ENCODE results near the gene CTTNBP2. TPM values are rescaled to one million over a fixed set of nuclear protein-coding genes. Genes with fewer than 3 reads are reported as not detected.

Gene CTTNBP2
- total and polyA plus RNA-seq, 8 donors, result 3.0 to 22.2 (median 19.2) TPM

GRCh38 chr7:117762055-117762454, 111.2 kb downstream of the CTTNBP2 start:
- no peak for DNase-seq
- H3K27ac ChIP-seq, result no peak overlapping the region
- H3K4me1 ChIP-seq, result no peaks in the 10 kb centered on the region
- intact Hi-C loops (cut with DNase I), result no loop called here
- no peaks in the 10 kb centered on the region for H3K27me3 ChIP-seq
- H3K36me3 ChIP-seq, result no peaks in the 10 kb centered on the region
- TF ChIP-seq CTCF (IDR thresholded peaks at IDR 0.05), result no peak
- no peaks in the 10 kb centered on the region for H3K9me3 ChIP-seq
- H3K4me3 ChIP-seq, result no peak overlapping the region
- no peak for ATAC-seq

DNA sequence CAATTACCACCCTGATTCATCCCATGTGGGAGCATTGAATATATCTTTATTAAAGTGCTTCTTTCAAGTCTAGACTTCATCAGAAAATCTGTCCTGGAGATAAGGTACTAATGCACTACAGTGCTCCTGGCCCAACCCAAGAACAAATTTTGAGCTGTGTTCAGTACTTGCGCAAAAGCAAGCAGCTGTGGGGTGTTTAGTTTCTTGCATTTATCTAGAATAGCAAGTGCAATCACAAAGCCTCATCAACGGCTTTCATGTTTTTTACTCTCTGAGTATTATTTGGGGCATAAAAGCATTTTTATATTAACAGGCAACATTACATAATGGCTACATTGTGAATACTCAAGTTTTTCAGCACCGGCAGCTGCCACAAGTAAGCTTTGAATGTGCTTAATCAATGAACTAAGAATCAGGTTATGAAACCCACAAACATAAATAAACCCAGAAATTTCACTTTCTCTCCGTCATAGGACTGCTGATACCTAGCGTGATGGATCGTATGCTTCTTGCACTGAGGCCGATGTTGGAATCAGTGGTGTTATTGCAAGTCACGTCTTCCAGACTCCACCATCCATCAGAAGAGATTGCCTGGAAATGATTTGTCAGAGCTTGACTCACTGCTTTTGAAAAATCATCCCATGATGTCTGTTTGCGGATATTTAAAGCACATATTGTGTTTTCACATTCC, 113.1 kb downstream of the CTTNBP2 start:
- intact Hi-C loops (cut with DNase I), result no loop called here
- H3K27ac ChIP-seq, result no peak overlapping the region
- no peaks in the 10 kb centered on the region for H3K36me3 ChIP-seq
- ATAC-seq (no peak), DNase-seq (no peak)
- H3K27me3 ChIP-seq, result no peaks in the 10 kb centered on the region
- H3K4me3 ChIP-seq, result no peak overlapping the region
- no peak for TF ChIP-seq CTCF (IDR thresholded peaks at IDR 0.05)
- H3K4me1 ChIP-seq, result no peaks in the 10 kb centered on the region
- no peaks in the 10 kb centered on the region for H3K9me3 ChIP-seq

- intact Hi-C loops (cut with DNase I), result no loop called here
- ATAC-seq (no peak), DNase-seq (no peak)
- Histone ChIP-seq H3K4me1 (no peaks in the 10 kb centered on the region), H3K27ac (no peak overlapping the region), H3K36me3 (no peaks in the 10 kb centered on the region), H3K27me3 (no peaks in the 10 kb centered on the region), H3K9me3 (no peaks in the 10 kb centered on the region), H3K4me3 (no peak overlapping the region)
- TF ChIP-seq CTCF (IDR thresholded peaks at IDR 0.05), result no peak
Observed at GRCh38 chr7:117757440-117757839, 115.8 kb downstream of the CTTNBP2 start.

DNA sequence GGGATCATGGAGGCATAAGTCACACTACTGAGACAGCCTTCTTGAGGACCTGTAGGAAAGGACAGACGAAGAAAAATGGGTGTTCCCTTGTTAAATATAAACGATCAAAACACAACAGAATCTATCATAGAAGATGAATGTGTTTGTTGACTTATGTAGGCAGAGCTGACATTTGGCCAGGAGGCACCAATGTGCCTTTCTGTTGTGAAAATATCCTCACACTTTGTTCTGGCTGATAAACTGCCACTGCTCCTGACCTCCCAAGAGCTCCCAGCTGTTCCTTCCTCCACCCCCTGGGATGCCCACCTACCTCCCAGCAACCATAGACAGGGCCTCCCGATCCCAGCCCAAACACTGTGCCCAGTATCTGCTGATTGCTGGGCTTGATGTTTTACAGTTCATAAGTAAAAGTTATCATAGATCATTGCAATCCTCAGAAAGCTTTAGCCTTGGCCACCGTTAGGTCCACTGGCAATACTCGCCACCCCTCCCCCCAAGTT, 116.6 kb downstream of the CTTNBP2 start:
- Histone ChIP-seq H3K36me3 (no peaks in the 10 kb centered on the region), H3K4me3 (no peak overlapping the region), H3K4me1 (no peaks in the 10 kb centered on the region), H3K27me3 (no peaks in the 10 kb centered on the region), H3K9me3 (no peaks in the 10 kb centered on the region), H3K27ac (no peak overlapping the region)
- DNase-seq, result no peak
- no peak for TF ChIP-seq CTCF (IDR thresholded peaks at IDR 0.05)
- ATAC-seq, result no peak
- intact Hi-C loops (cut with DNase I), result no loop called here

- intact Hi-C loops (cut with DNase I), result no loop called here
Observed at GRCh38 chr7:117755136-117755535, 118.1 kb downstream of the CTTNBP2 start.

More at GRCh38 chr7:117755136-117755535, 118.1 kb downstream of the CTTNBP2 start:
- DNase-seq (no peak), ATAC-seq (no peak)
- no peaks in the 10 kb centered on the region for H3K9me3 ChIP-seq
- no peaks in the 10 kb centered on the region for H3K36me3 ChIP-seq
- H3K4me3 ChIP-seq, result no peak overlapping the region
- no peaks in the 10 kb centered on the region for H3K27me3 ChIP-seq
- TF ChIP-seq CTCF (IDR thresholded peaks at IDR 0.05), result no peak
- no peaks in the 10 kb centered on the region for H3K4me1 ChIP-seq
- no peak overlapping the region for H3K27ac ChIP-seq
